Measurements from ENCODE around the gene NNT.
"Not testable (repeated sequence)": the region's sequence is repeated elsewhere in the genome, so short reads cannot be mapped to it uniquely, and the experiment has no call there.

The NNT gene

DNA sequence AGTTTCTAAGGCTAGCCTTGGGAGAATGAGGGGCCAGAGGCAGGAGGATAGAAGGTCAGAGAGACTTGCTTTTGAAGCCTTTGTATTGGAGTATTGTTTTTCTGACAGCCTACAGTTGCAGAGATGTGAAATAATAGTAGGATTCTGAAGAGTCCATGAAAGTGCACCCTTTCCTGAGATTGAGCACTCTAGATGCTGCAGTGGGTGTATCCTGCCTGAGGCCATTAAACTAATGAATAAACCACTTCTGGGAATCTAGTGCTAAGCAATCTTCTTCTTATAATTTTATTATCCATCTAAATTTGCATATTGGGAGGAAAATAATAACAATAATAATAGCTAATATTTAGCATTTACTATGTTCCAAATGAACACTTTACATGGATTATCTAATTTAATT lies 19.3 kb upstream of the NNT start:
- DNase-seq (ENCODE audit: low read depth) = no peak

DNA sequence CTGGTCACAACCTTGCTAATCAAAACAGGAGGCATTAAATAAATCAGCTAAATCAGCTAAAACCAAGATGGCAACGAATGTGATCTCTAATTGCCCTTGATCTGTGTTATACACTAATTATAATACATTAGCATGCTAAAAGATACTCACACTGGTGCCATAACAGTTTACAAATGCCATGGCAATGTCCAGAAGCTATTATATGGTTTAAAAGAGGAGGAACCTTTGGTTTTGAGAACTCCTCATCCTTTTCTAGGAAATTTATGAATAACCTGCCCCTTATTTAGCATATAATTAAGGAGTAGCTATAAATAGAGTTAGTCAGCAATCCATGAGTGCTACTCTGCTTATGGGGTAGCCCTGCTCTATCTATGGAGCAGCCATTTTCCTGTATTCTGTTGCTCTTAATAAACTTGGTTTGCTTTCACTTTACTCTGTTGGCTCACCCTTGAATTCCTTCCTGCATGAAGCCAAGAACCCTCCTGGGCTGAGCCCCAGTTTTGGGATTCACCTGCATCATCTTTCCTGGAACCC lies 18.7 kb upstream of the NNT start:
- DNase-seq (ENCODE audit: low read depth) = no peak

DNA sequence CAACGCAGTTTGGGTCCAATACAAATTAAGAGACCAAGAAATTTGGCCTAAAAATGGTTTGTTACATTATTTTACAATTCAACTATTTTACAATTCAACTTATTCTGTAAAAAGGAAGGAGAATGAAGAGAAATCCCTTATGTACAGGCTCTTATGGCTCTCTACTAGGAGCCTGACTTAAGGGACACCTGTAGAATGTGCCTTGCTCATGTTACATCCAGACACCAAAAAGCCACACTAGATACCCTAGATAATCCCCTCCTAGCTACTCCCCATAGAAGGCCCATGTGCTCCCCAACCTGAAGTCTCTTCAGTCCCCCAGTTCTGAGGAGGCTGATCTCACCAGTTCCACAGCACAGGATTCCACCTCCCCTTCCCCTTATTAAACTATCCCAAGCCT lies 14.1 kb upstream of the NNT start:
- DNase-seq (ENCODE audit: low read depth) = no peak

DNA sequence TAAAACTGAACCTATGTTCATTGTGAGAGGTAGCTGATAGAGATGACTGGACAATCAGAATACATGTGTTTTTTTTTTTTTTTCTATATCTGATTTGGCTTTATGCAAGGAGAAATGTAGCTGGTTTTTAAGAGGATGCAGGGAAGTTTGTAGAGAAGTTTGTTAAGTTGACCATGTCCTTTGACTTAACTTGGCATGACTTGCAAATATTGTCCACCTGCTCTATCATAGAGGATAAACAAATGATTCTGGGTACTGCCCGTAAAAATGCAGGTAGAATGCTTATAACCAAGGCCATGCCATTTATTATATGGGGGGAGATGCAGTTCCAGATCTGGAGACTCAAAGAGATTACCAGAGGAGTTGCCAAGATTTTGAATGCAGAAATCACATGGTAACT lies 13.7 kb upstream of the NNT start:
- no peak for DNase-seq (ENCODE audit: low read depth)

DNA sequence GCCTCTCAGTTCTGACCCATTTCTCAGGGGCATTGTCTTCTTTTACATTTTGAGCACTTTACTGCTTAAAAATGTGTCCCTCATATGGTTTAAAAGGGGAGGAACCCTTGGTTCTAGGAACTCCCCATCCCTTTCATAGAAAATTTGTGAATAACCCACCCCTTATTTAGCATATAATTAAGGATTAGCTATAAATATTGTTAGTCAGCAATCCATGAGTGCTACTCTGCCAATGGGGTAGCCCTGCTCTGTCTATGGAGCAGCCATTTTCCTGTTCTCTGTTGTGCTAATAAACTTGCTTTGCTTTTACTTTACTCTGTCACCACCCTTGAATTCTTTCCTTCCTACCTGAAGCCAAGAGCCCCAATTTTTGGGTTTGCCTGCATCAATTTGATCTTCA lies 12.3 kb upstream of the NNT start:
- DNase-seq (ENCODE audit: low read depth) = no peak

DNA sequence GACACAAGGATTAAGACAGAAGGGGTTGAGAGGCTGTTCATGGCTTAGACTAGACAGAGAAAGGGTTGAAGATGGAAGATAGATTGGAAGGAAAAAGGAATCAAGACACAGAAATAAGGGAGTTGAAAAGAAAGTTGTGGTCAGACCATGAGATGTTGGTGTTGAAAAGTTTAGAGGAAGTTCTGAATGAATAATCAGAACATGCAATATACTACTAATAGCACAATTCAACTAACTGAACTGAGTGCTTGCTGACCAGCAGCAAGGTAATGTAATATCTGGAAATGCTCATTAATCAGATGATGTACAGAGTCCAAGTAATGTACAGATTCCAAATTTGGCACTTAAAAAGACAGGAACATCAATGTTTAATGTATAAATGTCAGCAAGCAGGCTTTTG lies 10.6 kb upstream of the NNT start:
- DNase-seq (ENCODE audit: low read depth) = no peak

DNA sequence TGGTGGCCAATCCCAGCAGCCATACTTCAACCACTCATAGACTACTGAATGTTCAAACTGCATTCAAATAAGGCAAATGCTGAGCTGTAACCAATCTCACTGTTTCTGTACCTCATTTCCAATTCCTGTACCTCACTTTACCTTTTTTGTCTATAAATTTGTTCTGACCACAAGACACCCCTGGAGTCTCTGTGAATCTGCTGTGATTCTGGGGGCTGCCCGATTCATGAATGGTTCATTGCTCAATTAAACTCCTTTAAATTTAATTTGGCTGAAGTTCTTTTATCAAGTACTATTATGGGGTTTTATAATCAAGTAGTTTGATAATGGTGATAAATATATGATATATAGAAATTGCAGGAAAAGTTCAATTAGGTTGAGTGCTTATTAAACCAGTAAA lies 4.1 kb upstream of the NNT start:
- not testable (repeated sequence) for DNase-seq (ENCODE audit: low read depth)

DNA sequence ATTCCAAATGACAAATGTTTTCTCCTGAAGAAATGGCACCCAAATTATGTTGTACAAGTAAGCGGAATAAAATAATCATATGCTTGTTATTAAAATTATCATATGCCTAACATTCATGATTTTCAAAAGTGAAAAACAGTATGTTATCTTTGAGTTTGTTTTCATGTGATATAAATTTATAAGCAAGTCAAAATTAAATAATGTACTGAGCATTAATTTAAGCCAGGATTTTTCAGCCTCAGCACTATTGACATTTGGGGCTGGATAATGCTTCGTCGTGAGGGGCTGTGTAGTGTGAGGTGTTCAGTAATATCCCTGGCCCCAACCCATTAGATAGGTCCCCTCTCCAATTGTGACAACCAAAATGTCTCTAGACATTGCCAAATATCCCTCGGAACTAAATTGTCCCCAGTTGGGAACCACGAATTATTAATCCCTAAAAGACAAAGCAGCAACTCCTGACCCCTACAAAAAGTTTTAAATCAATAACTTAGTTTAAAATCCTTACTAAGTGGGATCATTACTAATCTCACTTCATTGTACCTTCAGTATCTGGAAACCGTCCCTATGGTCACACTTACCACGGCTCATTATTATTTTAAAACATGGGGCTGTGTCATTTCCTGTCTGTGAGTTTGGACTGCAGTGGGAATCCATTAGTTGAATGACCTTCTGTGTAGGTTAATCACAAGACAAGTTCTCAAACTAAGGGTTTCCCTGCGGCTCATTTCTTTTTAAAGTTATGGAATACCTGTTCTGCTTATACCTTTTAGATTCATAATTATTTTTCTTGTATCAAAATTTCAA lies 1.3 kb upstream of the NNT start:
- no peak for DNase-seq (ENCODE audit: low read depth)

DNA sequence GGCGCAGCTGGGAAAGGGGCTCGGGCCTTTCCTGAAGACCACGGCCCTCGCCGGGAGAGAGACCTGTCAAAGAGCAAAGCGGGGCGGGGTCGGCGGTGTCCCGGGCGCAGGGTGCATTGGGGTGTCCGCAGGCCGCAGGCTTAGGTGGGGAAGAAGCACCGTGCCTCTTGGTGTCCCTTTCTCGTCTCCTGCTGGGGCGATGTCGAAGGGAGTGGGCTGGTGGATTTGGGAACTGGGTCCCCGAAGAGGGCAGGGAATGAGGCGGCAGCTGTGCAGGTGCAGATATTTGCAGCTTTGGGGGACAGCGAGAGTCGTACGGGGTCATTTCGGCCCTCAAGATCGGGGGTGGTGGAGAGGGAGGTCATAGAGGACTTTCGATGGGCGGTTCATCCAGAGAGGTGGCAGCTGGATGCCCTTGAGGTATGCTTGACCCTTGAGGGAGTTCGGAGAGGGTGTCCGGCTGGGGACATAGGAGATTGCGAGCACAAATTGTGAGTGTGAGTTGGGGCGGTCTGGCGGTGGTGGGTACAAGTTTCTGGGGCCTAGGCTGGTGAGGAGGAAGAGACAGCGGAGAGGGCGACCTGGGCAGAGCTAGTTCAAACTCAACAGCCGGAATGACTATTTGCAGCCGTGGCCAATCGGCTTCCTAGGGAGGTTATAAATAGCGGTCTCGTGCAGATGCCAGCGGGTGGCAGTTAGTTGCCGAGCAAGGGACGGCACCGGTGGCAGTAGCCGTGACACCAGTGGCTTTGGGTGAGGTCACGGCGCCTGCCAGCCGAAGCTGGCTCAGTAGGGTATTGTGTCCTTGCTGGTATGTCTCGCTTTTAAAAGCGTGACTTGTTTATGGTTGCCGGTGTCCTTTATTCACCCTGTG lies 601 bp downstream of the NNT start:
- DNase-seq (ENCODE audit: low read depth) = peak; percentile 5

DNA sequence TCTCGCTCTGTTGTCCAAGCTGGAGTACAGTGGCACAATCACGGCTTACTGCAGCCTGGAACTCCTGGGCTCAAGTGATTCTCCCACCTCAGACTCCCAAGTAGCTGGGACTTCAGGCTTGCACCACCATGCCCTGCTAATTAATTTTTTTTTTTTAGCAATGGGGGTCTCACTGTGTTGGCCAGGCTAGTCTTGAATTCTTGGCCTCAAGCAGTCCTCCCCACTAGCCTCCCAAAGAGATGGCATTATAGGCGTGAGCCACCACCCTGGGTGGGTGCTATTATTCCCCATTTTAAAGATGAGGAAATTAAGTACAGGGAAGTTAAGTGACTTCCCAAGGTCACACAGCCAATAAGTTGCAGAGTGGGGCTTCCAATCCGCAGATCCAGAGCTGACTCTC lies 1.7 kb downstream of the NNT start:
- DNase-seq (ENCODE audit: low read depth) = no peak

DNA sequence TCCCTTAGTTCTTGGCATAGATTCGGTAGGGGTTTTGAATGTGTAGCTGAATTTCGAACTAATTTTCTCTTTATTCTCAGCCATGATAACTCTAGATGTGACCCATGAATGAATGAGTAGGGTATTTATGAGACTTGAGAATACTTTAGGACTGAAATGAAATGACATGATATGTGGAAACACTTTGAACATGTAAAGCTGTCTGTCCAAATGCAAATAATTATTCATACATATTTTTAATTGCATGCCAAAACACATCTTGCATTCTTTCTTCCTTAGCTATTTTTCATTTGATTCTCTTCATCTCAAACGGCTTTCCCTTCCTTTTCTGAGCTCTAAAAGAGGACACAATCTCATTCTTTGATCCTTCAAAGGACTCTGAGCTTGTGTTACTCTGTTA lies 3.4 kb downstream of the NNT start:
- no peak for DNase-seq (ENCODE audit: low read depth)

DNA sequence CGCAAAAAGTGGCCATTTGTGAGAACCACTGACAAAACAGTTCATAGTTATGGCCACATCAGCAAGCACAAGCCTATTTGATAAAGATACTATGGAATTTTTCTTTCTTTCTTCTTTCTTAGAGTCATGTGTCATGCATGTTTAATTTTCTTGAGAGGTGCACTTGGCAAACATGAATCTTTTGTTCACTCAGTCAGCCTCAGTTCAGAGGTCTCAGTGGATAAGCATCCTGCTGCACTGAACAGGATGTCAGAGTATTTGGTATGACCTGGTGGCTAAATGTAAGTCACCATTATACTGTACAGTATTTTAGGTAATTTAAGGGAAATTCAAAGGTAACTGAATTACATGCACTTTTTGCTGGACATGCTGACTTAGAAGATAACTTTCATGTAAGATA lies 5.4 kb downstream of the NNT start:
- DNase-seq (ENCODE audit: low read depth) = no peak

DNA sequence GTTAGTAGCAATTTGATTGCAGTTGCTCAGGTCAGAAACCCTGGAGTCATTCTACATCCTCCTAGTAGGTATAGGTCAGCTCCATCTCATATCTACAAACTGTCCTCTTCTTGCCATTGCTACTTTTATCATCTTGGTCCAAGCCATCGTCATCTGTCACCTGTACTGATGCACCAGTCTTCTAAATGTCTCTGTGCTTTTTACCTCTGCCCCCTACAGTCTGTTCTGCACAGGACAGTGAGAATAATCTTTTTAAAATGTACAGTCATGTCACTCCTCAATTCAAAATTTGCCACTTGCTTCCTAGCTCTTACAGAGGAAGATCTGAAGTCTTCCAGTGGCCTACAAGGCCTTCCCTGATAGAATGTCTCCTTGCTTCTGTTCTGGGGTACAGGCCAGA lies 6.8 kb downstream of the NNT start:
- DNase-seq (ENCODE audit: low read depth) = no peak

DNA sequence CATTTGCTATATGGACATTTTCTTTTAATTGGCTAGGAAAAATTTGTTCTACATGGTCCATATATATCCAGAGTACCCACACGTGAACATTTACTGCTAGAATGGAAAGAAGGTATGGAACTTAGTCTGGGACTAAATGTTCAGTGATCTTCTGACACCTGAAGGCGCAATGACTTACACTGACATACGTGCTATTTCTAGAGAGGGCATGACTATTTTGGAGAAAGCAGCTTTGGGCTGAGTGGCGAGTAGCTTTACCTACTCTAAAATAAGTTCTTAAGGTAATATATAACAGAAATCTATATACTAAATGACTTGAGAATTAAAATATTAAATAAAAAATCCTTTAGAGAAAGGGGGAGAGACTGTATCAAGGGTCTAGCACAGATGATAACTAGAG lies 10.4 kb downstream of the NNT start:
- no peak for DNase-seq (ENCODE audit: low read depth)

DNA sequence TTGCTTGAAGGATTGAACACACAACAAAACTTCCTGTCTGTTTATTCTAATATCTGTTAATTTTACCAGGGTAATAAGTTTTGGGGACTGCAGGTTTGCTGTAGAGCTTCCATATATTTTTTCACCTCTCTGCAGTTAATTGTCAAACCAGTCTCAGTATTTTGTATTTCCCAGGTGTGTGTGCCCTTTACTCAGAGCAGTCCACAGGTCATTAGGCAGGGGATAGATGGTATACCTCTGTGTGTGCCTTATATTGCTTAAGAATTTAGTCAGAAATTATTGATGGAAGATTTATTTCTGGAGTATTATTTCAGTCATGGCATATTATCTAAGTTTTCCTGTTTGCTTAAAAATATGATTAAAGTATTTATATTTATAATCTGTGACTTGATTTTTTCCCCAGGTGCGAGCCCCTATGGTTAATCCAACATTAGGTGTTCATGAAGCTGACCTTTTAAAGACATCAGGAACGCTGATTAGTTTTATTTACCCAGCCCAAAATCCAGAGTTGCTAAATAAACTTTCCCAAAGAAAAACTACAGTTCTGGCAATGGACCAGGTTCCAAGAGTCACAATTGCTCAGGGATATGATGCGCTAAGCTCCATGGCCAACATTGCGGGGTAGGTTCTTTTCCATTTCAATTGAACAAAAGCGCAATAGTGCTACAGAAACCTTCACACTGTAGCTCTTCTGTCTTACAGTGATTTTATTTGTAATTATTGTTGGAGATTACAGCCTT lies 12.6 kb downstream of the NNT start:
- no peak for DNase-seq (ENCODE audit: low read depth)

DNA sequence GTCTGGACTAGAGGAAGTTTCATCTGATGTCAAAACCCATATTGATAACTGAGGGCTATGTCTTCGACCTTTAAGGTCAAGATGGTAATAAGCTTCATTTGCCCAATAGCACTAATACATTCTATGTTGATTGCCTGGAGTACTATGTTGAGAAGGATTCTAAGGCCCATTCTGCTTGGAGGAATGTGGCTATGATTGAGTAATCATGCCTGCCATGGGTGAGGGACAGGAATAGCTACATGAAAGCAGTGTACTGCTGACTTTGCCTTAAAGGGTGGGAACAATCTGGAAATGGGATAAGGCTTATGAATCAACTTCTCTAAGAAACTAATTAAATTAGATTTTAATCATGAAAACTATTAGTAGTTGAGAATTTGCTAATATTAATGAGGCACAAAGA lies 13.6 kb downstream of the NNT start:
- DNase-seq (ENCODE audit: low read depth) = no peak

DNA sequence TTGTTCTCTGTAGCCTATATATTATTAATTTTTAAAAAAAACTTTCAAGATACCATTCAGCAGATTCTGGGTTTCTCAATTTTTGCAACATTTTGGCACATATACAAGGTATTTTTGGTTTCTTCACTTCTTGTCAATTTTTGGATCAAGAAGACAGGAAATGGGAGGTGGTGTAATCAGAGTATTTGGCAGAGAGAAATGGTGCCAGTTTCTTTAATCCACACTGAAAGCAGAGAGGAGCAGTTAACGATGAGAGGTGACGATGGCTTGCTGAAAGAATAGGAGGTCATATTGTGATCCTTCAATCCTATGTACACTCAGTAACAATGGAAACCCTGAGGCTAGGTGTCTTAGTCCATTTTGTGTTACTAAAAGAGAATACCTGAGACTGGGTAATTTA lies 16.4 kb downstream of the NNT start:
- no peak for DNase-seq (ENCODE audit: low read depth)

DNA sequence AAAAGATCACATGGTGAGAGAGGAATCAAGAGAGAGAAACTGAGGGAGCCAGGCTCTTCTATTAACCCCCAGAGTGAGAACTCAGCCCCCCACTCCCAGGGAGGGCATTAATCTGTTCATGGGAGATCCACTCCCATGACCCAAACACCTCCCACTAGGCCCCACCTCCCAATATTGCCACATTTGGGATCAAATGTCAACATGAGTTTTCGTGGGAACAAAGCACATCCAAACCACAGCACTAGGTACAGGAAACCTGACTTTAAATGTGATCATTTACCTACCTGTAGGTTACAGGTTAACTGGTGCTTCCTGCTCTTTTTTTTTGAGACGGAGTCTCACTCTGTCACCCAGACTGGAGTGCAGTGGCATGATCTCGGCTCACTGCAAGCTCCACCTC lies 16.9 kb downstream of the NNT start:
- no peak for DNase-seq (ENCODE audit: low read depth)

DNA sequence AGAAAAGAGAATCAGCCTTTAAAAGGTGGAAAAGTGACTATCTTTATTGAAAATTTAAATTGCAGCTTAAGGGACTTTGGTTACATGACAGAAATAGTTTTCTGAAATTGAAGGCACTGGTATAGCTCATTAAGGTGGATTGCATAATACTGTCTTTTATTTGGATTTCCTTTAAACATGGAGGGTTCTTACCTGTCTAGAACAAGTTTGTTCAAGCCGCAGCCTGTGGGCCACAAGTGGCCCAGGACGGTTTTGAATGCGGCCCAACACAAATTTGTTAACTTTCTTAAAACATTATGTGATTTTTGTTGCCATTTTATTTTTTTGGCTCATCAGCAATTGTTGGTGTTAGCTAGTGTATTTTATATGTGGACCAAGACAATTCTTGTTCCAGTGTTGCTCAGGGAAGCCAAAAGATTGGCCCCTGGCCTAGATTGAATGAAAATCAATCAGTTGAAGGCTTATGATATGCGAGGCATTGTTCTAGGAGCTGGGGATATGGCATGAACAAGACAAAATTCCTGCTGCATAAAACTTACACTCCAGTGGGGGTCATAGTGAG lies 18.0 kb downstream of the NNT start:
- no peak for DNase-seq (ENCODE audit: low read depth)

DNA sequence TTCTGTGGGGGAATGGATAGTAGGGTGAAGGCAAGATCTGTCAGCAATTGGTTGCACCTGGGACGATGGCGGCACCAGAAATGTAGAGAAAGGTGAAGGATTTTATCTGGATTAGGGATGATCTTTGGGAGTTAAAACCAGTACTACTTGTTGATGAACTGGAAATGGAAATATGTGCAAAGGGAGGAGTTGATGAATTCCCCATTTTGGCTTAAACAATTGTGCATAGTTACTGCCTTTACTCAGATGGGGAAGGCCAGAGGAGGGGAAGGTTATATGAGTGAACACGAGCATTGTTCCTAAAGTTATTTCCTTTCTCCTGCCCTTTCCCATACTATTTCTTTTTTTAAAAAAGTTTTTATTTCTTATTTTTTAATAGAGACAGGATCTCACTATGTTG lies 19.1 kb downstream of the NNT start:
- DNase-seq (ENCODE audit: low read depth) = no peak

DNA sequence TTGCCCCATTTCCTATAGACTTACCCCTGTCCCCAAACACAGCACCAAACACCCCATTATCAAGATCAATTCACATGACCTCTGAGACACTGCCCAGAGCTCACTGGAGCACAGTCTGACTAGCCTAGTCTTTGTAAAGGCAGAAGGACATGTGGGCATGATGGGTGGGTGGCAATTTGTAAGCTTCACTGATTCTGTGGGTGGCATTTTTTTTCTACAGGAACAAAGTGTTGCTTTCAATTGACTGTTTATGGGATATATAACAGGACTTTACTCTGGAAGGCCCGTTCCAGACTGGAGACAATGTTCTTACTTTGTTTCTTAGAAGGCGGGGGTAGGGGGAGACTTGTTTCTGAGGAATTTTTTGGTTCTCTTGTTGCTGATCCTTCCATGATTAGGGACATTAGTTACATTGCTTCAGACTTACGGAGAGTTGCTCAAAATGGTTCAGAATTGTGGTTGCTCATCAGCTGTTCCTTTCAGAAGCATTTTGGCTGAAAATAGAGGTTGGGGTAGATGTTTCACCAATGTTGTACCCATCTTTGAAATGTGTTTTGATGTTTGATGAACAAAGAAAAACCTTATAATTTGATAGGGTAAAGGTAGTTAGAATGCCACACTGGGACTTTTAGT lies 20.2 kb downstream of the NNT start:
- DNase-seq (ENCODE audit: low read depth) = no peak

DNA sequence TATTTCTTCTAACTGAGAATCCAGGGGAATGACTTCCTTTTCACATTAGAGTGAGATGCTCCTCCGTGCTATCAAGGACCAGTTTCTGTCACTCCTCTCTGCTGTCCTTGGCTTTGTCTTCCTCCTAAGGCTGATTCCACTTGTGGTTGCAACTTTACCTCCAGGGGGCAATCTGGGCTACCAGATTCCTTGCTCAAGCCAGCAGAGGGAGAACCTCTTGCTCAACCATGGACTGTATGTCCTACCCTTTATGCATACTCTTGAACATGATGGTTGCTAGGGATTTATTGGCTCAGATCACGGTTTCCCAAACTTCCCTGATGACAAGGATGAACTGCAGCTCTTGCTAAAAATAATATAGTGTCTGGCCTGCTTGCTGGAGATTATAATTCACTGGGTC lies 24.0 kb downstream of the NNT start:
- DNase-seq (ENCODE audit: low read depth) = peak; percentile 43

All from fibroblast of the conjunctiva (primary cell).